22Rv1 (cell line): ENCODE results near the gene CEP43.

Experiments used
- H3K27ac ChIP-seq: fragments of 450-650 bp; 2 replicates; pipeline ENCODE4 v1.5.1; 2017
- CTCF ChIP-seq: fragments of 450-650 bp; IDR thresholded peaks from 2 replicates; pipeline ENCODE4 v1.5.1; 2017; ENCODE audit warnings: mild to moderate bottlenecking
- ZFX ChIP-seq: fragments of 450-650 bp; IDR thresholded peaks from 2 replicates; pipeline ENCODE4 v1.6.1; 2017; ENCODE audit warnings: antibody characterized with exemption, borderline replicate concordance

The CEP43 gene

GRCh38 chr6:167020206-167020605 lies 21.0 kb downstream of the CEP43 start:
- no peak overlapping the region for H3K27ac ChIP-seq
- TF ChIP-seq ZFX (no peak), CTCF (no peak)

- TF ChIP-seq CTCF: no peak
- no peak for TF ChIP-seq ZFX
- no peak overlapping the region for H3K27ac ChIP-seq
Measured at GRCh38 chr6:167027308-167027707, 28.1 kb downstream of the CEP43 start.

GRCh38 chr6:167027772-167028171 lies 28.6 kb downstream of the CEP43 start:
- TF ChIP-seq ZFX: no peak
- TF ChIP-seq CTCF: no peak
- H3K27ac ChIP-seq: no peak overlapping the region

GRCh38 chr6:167030222-167031072 lies 31.2 kb downstream of the CEP43 start:
- no peak overlapping the region for H3K27ac ChIP-seq
- TF ChIP-seq CTCF (no peak), ZFX (no peak)

- TF ChIP-seq ZFX: no peak
- TF ChIP-seq CTCF: no peak
- H3K27ac ChIP-seq: no peak overlapping the region
Measured at GRCh38 chr6:167031082-167031709, 32.0 kb downstream of the CEP43 start.

- no peak overlapping the region for H3K27ac ChIP-seq
- TF ChIP-seq ZFX (no peak), CTCF (no peak)
Measured at GRCh38 chr6:167034056-167034455, 34.9 kb downstream of the CEP43 start.

GRCh38 chr6:167037762-167038161 lies 38.6 kb downstream of the CEP43 start:
- TF ChIP-seq ZFX: no peak
- no peak for TF ChIP-seq CTCF

More at GRCh38 chr6:167037762-167038161, 38.6 kb downstream of the CEP43 start:
- no peak overlapping the region for H3K27ac ChIP-seq
